ENCODE data around the gene SPART. TPM values are rescaled to one million over a fixed set of nuclear protein-coding genes. Genes with fewer than 3 reads are reported as not detected.

The SPART gene
- total RNA-seq, 1 experiment from 2014 or later: 23.3 TPM

- no peak for ATAC-seq
- no peaks in the 10 kb centered on the region for H3K79me2 ChIP-seq (ENCODE audit: low read length)
- H3K27me3 ChIP-seq (ENCODE audit: low read length): no peaks in the 10 kb centered on the region
- no peak for DNase-seq
- H3K36me3 ChIP-seq (ENCODE audit: low read depth, low read length): no peaks in the 10 kb centered on the region
- H3K4me1 ChIP-seq (ENCODE audit: insufficient read depth, low read length): no peaks in the 10 kb centered on the region
- TF ChIP-seq EZH2 (IDR thresholded peaks at IDR 0.05; ENCODE audit: low read length, unreplicated experiment) (no peak), EZH2phosphoT487 (IDR thresholded peaks at IDR 0.05; ENCODE audit: borderline replicate concordance, low read length) (no peak), CTCF (conservative IDR thresholded peaks at IDR 0.05; ENCODE audit: low read depth, low read length) (no peak)
- no peaks in the 10 kb centered on the region for H3F3A ChIP-seq (ENCODE audit: low read length, unreplicated experiment)
- ChIA-PET CTCF (interaction anchor here (0.6 kb wide), 1 partner anchor 59 kb away, joined by 3 read pairs; no protein-coding TSS in a partner anchor), POLR2A (ENCODE audit: unreplicated experiment) (no interaction called here)
- H2AFZ ChIP-seq (ENCODE audit: low read length): no peak overlapping the region
- no peak overlapping the region for H3K4me3 ChIP-seq (ENCODE audit: low read length)
- no peak overlapping the region for H3K9ac ChIP-seq (ENCODE audit: low read length)
- no peaks in the 10 kb centered on the region for H3K9me2 ChIP-seq (replicated peaks; ENCODE audit: low read length)
- H3K9me3 ChIP-seq (ENCODE audit: low read length): no peaks in the 10 kb centered on the region
- no peaks in the 10 kb centered on the region for H4K20me1 ChIP-seq (ENCODE audit: low read length)
- H3K27ac ChIP-seq (ENCODE audit: low read length): no peak overlapping the region
- no peak overlapping the region for H3K4me2 ChIP-seq (ENCODE audit: low read length)
- BruUV-seq (replicated peaks): no TSS peak
- intact Hi-C loops (cut with micrococcal nuclease): no loop called here
Observed at GRCh38 chr13:36369268-36370107, 23.3 kb upstream of the SPART start.

DNA sequence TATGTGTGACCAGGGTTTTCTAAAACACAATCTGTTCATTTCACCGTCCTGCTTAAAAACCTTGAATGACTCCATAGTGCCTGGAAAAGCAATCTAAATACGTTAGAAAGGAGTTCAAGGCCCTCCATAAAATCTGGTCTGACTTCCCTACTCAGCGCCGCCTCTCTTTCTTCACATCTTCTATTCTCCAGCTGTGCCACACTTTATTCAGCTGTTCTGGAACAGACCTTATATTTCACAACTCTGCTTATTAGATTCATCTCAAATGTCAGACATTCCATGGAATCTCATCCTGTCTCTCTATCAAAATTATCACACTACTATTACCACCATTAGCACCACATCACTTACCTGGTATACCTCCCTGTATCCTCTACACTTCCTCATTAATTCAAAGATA is 19.8 kb upstream of the SPART start:
- Histone ChIP-seq H3K9me2 (replicated peaks; ENCODE audit: low read length) (no peaks in the 10 kb centered on the region), H3K27me3 (ENCODE audit: low read length) (no peaks in the 10 kb centered on the region), H3K4me1 (ENCODE audit: insufficient read depth, low read length) (no peaks in the 10 kb centered on the region), H2AFZ (ENCODE audit: low read length) (no peak overlapping the region), H3K36me3 (ENCODE audit: low read depth, low read length) (no peaks in the 10 kb centered on the region), H3F3A (ENCODE audit: low read length, unreplicated experiment) (no peaks in the 10 kb centered on the region), H3K27ac (ENCODE audit: low read length) (no peak overlapping the region), H3K4me2 (ENCODE audit: low read length) (no peak overlapping the region), H3K9me3 (ENCODE audit: low read length) (no peaks in the 10 kb centered on the region), H3K79me2 (ENCODE audit: low read length) (no peaks in the 10 kb centered on the region), H4K20me1 (ENCODE audit: low read length) (no peaks in the 10 kb centered on the region), H3K4me3 (ENCODE audit: low read length) (no peak overlapping the region), H3K9ac (ENCODE audit: low read length) (no peak overlapping the region)
- intact Hi-C loops (cut with micrococcal nuclease): no loop called here
- ATAC-seq (no peak), DNase-seq (no peak)
- TF ChIP-seq EZH2 (IDR thresholded peaks at IDR 0.05; ENCODE audit: low read length, unreplicated experiment): no peak
- no peak for TF ChIP-seq CTCF (conservative IDR thresholded peaks at IDR 0.05; ENCODE audit: low read depth, low read length)
- TF ChIP-seq EZH2phosphoT487 (IDR thresholded peaks at IDR 0.05; ENCODE audit: borderline replicate concordance, low read length): no peak
- CTCF ChIA-PET: no interaction called here
- POLR2A ChIA-PET (ENCODE audit: unreplicated experiment): no interaction called here
- BruUV-seq (replicated peaks): no TSS peak

DNA sequence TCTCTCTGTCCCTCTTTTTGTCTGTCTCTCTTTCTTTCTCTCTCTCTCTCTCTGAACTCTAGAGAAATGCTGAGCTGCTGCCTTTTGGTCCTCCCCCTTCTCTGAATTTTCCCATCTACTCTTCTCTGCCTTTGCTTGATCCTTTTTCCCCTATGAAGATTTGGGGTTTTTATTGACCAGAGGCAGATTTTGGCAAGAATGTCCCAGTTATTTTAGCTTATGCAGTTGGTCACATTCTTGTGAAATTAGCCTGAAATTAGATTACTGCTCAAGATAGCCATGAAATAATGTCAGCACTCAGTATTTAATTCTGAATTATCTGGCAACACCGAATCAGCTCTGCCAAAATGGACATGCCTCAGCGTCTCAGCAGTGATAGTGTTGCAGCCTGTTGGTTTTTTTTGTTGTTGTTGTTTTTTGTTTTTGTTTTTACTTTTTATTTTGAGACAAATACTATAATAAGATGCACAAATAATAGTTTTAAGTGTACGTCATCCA is 17.2 kb upstream of the SPART start:
- CTCF ChIA-PET: no interaction called here
- Histone ChIP-seq H3K27ac (ENCODE audit: low read length) (no peak overlapping the region), H3K4me1 (ENCODE audit: insufficient read depth, low read length) (no peaks in the 10 kb centered on the region), H3K79me2 (ENCODE audit: low read length) (no peaks in the 10 kb centered on the region), H3K9ac (ENCODE audit: low read length) (no peak overlapping the region), H3K9me2 (replicated peaks; ENCODE audit: low read length) (no peaks in the 10 kb centered on the region), H3K4me2 (ENCODE audit: low read length) (no peak overlapping the region), H3K4me3 (ENCODE audit: low read length) (no peak overlapping the region), H2AFZ (ENCODE audit: low read length) (no peak overlapping the region), H3K36me3 (ENCODE audit: low read depth, low read length) (no peaks in the 10 kb centered on the region), H4K20me1 (ENCODE audit: low read length) (no peaks in the 10 kb centered on the region), H3K9me3 (ENCODE audit: low read length) (no peaks in the 10 kb centered on the region), H3F3A (ENCODE audit: low read length, unreplicated experiment) (no peaks in the 10 kb centered on the region), H3K27me3 (ENCODE audit: low read length) (no peaks in the 10 kb centered on the region)
- ATAC-seq (no peak), DNase-seq (no peak)
- TF ChIP-seq EZH2 (IDR thresholded peaks at IDR 0.05; ENCODE audit: low read length, unreplicated experiment) (no peak), EZH2phosphoT487 (IDR thresholded peaks at IDR 0.05; ENCODE audit: borderline replicate concordance, low read length) (no peak), CTCF (conservative IDR thresholded peaks at IDR 0.05; ENCODE audit: low read depth, low read length) (no peak)
- POLR2A ChIA-PET (ENCODE audit: unreplicated experiment): no interaction called here
- intact Hi-C loops (cut with micrococcal nuclease): no loop called here
- no TSS peak for BruUV-seq (replicated peaks)

Data from PC-3 (cell line).